ENCODE data around the gene FBXO31.

The FBXO31 gene

GRCh38 chr16:87422106-87422505, 38.5 kb upstream of the FBXO31 start:
- DNase-seq (ENCODE audit: extremely low read depth, low read depth), result no peak
- no peak for TF ChIP-seq CTCF (IDR thresholded peaks at IDR 0.05; ENCODE audit: low read depth, low read length)

- no peak for DNase-seq (ENCODE audit: extremely low read depth, low read depth)
- TF ChIP-seq CTCF (IDR thresholded peaks at IDR 0.05; ENCODE audit: low read depth, low read length), result no peak
Observed at GRCh38 chr16:87421003-87421912, 37.7 kb upstream of the FBXO31 start.

- no peak for DNase-seq (ENCODE audit: extremely low read depth, low read depth)
- TF ChIP-seq CTCF (IDR thresholded peaks at IDR 0.05; ENCODE audit: low read depth, low read length), result no peak
Observed at GRCh38 chr16:87420026-87421002, 36.7 kb upstream of the FBXO31 start.

- DNase-seq (ENCODE audit: extremely low read depth, low read depth), result no peak
- TF ChIP-seq CTCF (IDR thresholded peaks at IDR 0.05; ENCODE audit: low read depth, low read length), result no peak
Observed at GRCh38 chr16:87418644-87419043, 35.1 kb upstream of the FBXO31 start.

- no peak for DNase-seq (ENCODE audit: extremely low read depth, low read depth)
- no peak for TF ChIP-seq CTCF (IDR thresholded peaks at IDR 0.05; ENCODE audit: low read depth, low read length)
Observed at GRCh38 chr16:87418216-87418615, 34.6 kb upstream of the FBXO31 start.

- TF ChIP-seq CTCF (IDR thresholded peaks at IDR 0.05; ENCODE audit: low read depth, low read length), result no peak
- no peak for DNase-seq (ENCODE audit: extremely low read depth, low read depth)
Observed at GRCh38 chr16:87417528-87417910, 33.9 kb upstream of the FBXO31 start.

Data from AG09319 (cell line).